ENCODE data around the gene CCDC141.
"Not testable (repeated sequence)": the region's sequence is repeated elsewhere in the genome, so short reads cannot be mapped to it uniquely, and the experiment has no call there.

The CCDC141 gene

DNA sequence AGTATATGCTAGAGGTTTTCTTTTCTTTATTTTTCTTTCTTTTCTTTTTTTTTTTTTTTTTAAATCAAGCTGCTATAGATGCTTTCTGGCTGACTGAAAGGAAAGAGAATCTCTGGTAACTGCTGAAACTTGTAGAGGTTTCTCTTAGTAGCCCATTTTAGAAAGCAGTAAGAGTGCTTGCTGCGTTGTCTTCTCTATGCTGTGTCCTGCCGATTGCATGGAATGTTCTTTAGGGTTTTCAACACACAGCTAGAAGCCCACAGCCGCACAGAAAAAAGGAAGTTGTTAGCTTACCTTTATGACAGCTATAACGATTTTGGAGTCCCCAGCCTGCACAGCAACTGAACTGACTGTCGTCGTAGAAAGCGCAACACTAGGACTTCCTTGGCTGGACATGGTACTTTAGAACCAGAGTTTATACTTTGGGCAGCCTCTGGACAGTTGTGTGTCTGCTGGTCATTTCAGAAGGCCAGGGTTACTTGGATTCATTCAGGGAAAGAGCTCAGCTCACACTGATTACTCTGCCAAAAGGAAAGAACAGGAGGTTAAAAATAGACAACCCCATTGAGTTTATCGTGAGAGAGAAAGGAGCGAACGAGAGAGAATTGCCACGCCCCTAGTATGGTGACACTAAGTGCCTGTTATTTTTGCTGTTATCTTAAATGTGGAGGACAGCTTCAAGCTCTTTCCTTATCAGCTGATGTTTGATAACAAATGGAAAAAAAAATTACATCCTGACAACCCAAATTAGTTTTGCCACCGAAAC, at the start of gene CCDC141:
CCDC141 (minus strand) TSS at position 592 of the 766 bp plus-strand sequence; CDS start at position 396, 196 bp downstream.
- no peak for FAIRE-seq

DNA sequence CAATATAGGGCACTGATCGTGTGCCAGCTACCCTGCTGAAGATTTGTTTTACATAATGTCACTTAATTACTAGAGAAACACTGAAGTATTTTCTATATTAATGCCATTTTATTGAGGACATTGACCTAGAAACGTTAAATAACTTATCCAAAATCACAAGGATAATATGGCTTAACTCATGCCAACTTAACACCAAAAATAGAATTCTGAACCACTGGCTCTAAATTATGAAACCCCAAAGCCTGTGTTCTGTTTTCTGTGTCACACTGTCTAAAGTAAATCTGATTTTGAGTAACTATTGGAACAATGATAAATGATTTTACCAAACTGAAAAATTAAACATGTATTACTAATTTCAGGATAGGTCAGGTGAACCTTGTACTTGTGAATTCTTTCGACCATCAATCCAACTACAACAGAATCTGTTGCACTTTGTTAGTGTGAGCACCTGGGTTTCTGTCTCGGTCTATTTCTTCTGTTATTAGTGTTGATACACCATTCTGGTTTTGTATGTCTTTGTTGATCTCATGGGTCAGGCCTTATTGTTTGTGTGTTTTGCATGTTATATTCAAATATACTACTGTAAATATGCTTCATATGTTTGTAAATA, 48.2 kb upstream of the CCDC141 start:
- FAIRE-seq: no peak

GRCh38 chr2:179097131-179097530, 47.2 kb upstream of the CCDC141 start:
- no peak for FAIRE-seq

DNA sequence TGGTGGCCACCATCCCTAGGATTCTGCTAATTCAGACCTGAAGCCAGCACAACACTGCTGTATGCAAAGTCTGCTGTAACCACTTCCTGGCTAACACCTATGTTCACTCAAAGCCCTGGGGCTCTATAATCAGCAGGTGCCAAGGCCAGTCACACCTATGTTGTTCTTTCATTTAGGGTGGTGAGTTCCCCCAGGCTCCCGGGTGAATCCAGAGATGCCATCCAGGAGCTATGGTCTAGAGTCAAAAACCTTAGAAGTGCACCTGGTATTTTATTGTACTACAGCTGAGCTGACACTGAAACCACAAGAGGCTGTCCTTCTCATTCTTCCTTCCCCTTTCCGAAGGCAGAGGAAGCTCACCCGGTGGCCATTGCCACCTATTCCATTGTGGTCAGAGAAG, 46.2 kb upstream of the CCDC141 start:
- FAIRE-seq: no peak

GRCh38 chr2:179092912-179093311, 43.0 kb upstream of the CCDC141 start:
- not testable (repeated sequence) for FAIRE-seq

DNA sequence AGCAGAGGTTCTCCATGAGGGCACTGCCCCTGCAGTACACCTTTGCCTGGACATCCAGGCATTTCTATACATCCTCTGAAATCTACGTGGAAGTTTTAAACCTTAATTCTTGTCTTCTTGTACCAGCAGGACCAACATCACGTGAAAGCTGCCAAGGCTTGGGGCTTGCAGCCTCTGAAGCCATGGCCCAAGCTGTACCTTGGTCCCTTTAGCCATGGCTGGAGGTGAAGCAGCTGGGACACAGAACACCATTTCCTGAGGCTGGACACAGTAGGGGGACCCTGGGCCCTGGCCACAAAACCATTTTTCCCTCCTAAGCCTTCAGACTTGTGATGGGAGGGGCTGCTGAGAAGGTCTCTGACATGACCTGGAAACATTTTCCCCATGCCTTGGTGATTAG, 32.8 kb upstream of the CCDC141 start:
- no peak for FAIRE-seq

DNA sequence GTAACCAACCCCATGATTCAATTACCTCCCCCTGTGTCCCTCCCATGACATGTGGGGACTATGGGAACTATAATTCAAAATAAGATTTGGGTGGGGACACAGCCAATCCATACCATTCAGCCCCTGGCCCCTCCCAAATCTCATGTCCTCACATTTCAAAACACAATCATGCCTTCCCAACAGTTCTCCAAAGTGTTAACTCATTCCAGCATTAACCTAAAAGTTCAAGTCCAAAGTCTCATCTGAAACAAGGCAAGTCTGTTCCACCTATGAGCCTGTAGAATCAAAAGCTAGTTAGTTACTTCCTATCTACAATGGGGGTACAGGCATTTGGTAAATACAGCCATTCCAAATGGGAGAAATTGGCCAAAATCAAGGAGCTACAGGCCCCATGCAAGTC, 32.0 kb upstream of the CCDC141 start:
- FAIRE-seq: no peak

DNA sequence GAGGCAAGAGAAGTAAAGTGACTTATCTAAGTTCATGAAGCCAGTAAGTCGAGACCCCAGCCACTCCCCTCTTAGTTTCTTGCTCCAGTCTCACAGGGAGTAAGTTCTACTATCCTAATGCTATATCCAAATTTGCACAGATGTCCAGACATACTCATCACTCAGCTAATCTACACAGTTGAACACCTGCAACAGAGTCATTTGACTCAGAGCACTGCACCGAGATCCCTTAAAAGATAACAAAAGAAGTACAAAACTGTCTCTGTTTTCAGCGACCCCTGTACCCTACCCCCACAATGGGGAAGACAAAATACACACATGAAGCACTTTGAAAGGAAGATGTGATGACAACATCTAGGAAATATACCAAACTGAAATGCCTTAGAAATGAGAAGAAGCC, 22.6 kb upstream of the CCDC141 start:
- FAIRE-seq: no peak

- FAIRE-seq: no peak
Measured at GRCh38 chr2:179071810-179072355, 21.9 kb upstream of the CCDC141 start.

GRCh38 chr2:179070895-179071294, 21.0 kb upstream of the CCDC141 start:
- no peak for FAIRE-seq

GRCh38 chr2:179069685-179070084, 19.7 kb upstream of the CCDC141 start:
- FAIRE-seq: no peak

GRCh38 chr2:179068991-179069643, 19.2 kb upstream of the CCDC141 start:
- FAIRE-seq: no peak

DNA sequence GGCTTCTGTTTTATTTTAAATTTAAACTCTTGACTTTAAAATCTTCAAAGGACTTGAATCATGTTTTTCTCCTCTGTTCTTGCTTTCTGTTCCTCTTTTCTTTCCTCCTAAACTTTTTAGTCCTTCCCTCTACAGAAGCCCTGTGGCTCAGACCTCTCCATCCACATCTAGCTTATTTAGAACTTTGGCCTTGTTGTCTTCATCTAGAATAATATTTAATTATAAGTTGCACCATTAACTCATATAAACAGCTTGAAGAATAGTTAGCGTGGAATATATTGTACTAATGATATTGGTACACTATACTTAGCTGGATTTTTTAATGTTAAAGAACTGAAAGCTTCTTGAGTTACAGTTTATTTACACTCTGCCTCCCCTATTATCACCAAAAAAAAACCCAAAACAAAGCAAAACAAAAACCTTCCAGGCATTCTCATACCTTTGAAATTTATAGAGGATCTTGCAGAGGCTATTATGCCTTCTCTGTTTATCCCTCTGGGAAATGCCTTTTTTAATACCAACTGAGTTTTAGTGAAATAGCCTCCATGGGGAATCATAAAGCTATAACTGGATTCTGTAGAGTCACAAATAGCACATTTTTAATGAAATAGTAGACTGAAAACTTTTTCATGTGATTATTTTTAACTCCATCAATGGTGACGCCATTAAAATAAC, 9.2 kb upstream of the CCDC141 start:
- no peak for FAIRE-seq

GRCh38 chr2:179057737-179058136, 7.8 kb upstream of the CCDC141 start:
- FAIRE-seq: no peak

- not testable (repeated sequence) for FAIRE-seq
Measured at GRCh38 chr2:179053568-179053967, 3.6 kb upstream of the CCDC141 start.

GRCh38 chr2:179051250-179051649, 1.3 kb upstream of the CCDC141 start:
- FAIRE-seq: no peak

GRCh38 chr2:179050755-179051154, 818 bp upstream of the CCDC141 start:
- FAIRE-seq: no peak

DNA sequence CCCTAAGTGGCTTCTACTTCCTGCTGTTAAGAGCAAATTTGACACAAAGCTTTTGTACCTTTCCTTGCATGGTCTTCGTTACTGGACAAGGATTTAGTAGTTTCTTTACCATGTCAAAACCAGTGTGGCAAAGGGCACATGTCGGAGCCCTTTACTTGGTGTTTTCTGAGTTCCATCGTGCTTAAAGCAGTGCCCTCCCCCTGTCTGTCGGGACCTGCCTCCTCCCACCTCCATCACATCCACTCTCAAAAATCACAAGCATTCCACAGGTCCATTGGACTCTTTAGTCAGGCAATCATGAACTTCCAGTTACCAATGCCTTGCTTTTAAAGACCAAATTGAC, 763 bp downstream of the CCDC141 start:
- no peak for FAIRE-seq

DNA sequence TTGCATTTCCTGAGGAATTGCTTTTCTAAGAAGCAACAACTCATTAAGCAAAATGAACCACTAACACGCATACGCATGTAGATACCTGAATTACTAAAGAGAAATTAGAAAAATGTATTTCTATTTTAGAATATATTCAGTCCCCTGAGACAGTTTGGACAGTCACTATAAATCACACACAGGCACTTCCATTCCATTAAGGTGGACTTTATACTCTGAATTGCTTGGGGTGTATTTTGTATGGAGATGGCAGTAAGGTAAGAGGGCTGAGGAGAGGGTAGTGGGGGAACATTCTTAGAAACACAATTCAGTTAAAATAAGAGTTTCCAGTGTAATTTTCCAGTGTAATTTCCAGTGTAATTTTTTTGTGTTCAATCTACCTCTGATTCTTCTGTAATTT, 1.8 kb downstream of the CCDC141 start:
- no peak for FAIRE-seq

GRCh38 chr2:179045602-179046001, 4.3 kb downstream of the CCDC141 start:
- not testable (repeated sequence) for FAIRE-seq

GRCh38 chr2:179044500-179044899, 5.4 kb downstream of the CCDC141 start:
- FAIRE-seq: no peak

DNA sequence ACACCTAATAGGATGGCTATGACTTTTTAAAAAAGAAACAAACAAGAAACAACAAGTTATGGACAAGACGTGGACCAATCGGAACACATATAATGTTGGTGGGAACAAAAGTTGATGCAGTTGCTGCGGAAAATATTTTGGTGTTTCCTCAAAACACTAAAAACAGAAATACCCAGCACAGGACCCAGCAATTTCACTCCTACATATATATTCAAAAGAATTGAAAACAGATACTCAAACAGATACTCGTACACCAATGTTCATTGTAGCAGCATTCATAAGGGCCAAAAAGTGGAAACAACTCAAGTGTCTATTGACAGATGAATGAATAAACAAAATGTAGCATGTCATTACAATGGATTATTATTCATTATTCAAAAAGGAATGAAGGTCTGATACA, 12.1 kb downstream of the CCDC141 start:
- no peak for FAIRE-seq

DNA sequence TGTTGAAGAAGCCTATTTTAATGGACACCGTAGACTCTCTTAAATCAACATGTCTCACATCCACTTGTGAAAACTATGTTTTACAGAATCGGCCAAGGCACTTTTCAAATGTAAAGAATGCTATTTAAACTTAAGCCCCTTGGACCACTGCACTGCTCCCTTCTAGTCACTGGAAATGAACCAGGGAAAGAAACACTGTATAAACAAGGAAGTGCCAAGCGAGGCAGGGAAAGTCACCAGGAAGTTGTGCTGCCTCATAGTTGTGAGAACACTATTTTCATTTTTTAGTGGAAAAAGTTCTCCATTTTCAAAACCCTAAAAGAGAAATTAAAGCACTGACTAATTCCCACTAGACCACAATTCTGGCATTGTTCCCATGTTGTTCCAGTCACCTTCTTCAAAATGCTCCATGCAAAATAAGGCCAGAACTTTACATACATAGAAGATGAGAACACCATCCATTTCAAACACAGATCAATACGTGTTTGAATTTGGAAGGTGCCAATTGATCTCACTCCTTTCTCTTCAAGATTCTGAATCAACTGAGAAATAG, 13.5 kb downstream of the CCDC141 start:
- no peak for FAIRE-seq

Measured in G401.6 (cell line).